Spinal cord (tissue), 10 donors: Measurements from ENCODE around the gene TLR7. TPM values are rescaled to one million over a fixed set of nuclear protein-coding genes. Genes with fewer than 3 reads are reported as not detected.
A peak's percentile ranks its signal among the peaks of the same experiment; 100 is the strongest.

Experiments used
- DNase-seq, 6 donors: peaks; one replicate each; pipeline versions ENCODE4 v3.0.0 to v3.0.0-alpha.2; 2013 to 2015; ENCODE audit warnings: low spot score in 6 of 6, low read depth in 4 of 6
- H3K27ac ChIP-seq: one replicate; pipeline ENCODE4 v1.5.1; 2013; ENCODE audit warnings: low read depth, low read length, control low read depth
- H3K27me3 ChIP-seq: one replicate; pipeline ENCODE4 v1.6.1; 2013; ENCODE audit warnings: low read length; ENCODE audit not compliant: control insufficient read depth, insufficient read depth
- H3K36me3 ChIP-seq: one replicate; pipeline ENCODE4 v1.6.1; 2013; ENCODE audit warnings: low read length; ENCODE audit not compliant: control insufficient read depth, insufficient read depth
- H3K4me1 ChIP-seq: one replicate; pipeline ENCODE4 v1.6.1; 2013; ENCODE audit warnings: low read length; ENCODE audit not compliant: control insufficient read depth, insufficient read depth
- H3K4me3 ChIP-seq: one replicate; pipeline ENCODE4 v1.5.1; 2013; ENCODE audit warnings: low read depth, low read length, control low read depth
- H3K9me3 ChIP-seq: one replicate; pipeline ENCODE4 v1.6.1; 2013; ENCODE audit warnings: low read length; ENCODE audit not compliant: control insufficient read depth, insufficient read depth
- WGBS: methylation state at CpG from one replicate; pipeline ENCODE4 v1.1.5; 2013; ENCODE audit warnings: missing lambda C conversion rate; ENCODE audit not compliant: insufficient coverage; 5-methylcytosine and 5-hydroxymethylcytosine counted together
- polyA plus RNA-seq, 2 donors: library from polyadenylated mRNA; unstranded; fragments of 120-200 nt; gene quantifications; one replicate each; pipeline ENCODE4 v1.2.1, GENCODE V29; 2013; ENCODE audit not compliant: insufficient read length in 2 of 2
- total RNA-seq, 2 donors: library from RNA; depleted of rRNA in 1 of 2; stranded (reverse); fragments of 120-200 nt in 1 of 2; fragments of >200 nt in 1 of 2; gene quantifications; one replicate each; pipeline versions ENCODE4 v1.2.3 to v1.2.4, GENCODE V29; 2013 to 2014
- donor health status: healthy.

TLR7 gene
- total and polyA plus RNA-seq, 4 donors = 1.6 to 7.3 (median 3.5) TPM

GRCh38 chrX:12886545-12886944 lies 19.7 kb downstream of the TLR7 start:
- DNase-seq = no peak
- no peaks in the 10 kb centered on the region for H3K36me3 ChIP-seq
- no peak overlapping the region for H3K4me3 ChIP-seq
- no peaks in the 10 kb centered on the region for H3K9me3 ChIP-seq
- no peak overlapping the region for H3K27ac ChIP-seq
- no peaks in the 10 kb centered on the region for H3K27me3 ChIP-seq
- no CpG with 5 or more reads among the region's 3 CpGs for whole genome bisulfite sequencing
- H3K4me1 ChIP-seq = no peaks in the 10 kb centered on the region

GRCh38 chrX:12887141-12887540 lies 20.3 kb downstream of the TLR7 start:
- H3K4me1 ChIP-seq = no peaks in the 10 kb centered on the region
- no CpG with 5 or more reads among the region's 2 CpGs for WGBS
- DNase-seq = no peak
- no peaks in the 10 kb centered on the region for H3K27me3 ChIP-seq
- no peak overlapping the region for H3K4me3 ChIP-seq
- H3K36me3 ChIP-seq = no peaks in the 10 kb centered on the region
- no peak overlapping the region for H3K27ac ChIP-seq
- H3K9me3 ChIP-seq = no peaks in the 10 kb centered on the region

- DNase-seq = no peak
- WGBS = 57% methylated on average over 3 of the region's 3 CpGs
- Histone ChIP-seq H3K4me1 (no peaks in the 10 kb centered on the region), H3K27ac (no peak overlapping the region), H3K9me3 (no peaks in the 10 kb centered on the region), H3K36me3 (no peaks in the 10 kb centered on the region), H3K27me3 (no peaks in the 10 kb centered on the region), H3K4me3 (no peak overlapping the region)
Measured at GRCh38 chrX:12887767-12888166, 20.9 kb downstream of the TLR7 start.

GRCh38 chrX:12890467-12890866 lies 23.6 kb downstream of the TLR7 start:
- H3K4me3 ChIP-seq = no peak overlapping the region
- H3K4me1 ChIP-seq = no peaks in the 10 kb centered on the region
- no peaks in the 10 kb centered on the region for H3K27me3 ChIP-seq
- no peak for DNase-seq
- WGBS = 68% methylated on average over 4 of the region's 5 CpGs
- H3K36me3 ChIP-seq = no peaks in the 10 kb centered on the region
- no peak overlapping the region for H3K27ac ChIP-seq
- H3K9me3 ChIP-seq = no peaks in the 10 kb centered on the region

- Histone ChIP-seq H3K27ac (no peak overlapping the region), H3K4me3 (no peak overlapping the region), H3K9me3 (no peaks in the 10 kb centered on the region), H3K27me3 (no peaks in the 10 kb centered on the region), H3K4me1 (no peaks in the 10 kb centered on the region), H3K36me3 (no peaks in the 10 kb centered on the region)
- 78% methylated on average over 1 of the region's 4 CpGs for WGBS
- no peak for DNase-seq
Measured at GRCh38 chrX:12891171-12891570, 24.3 kb downstream of the TLR7 start.

- Histone ChIP-seq H3K27ac (no peak overlapping the region), H3K4me3 (no peak overlapping the region), H3K4me1 (no peaks in the 10 kb centered on the region), H3K36me3 (no peaks in the 10 kb centered on the region), H3K27me3 (no peaks in the 10 kb centered on the region), H3K9me3 (no peaks in the 10 kb centered on the region)
- WGBS = no CpG with 5 or more reads among the region's 2 CpGs
- DNase-seq = no peak
Measured at GRCh38 chrX:12891915-12892506, 25.1 kb downstream of the TLR7 start.

GRCh38 chrX:12892716-12893115 lies 25.8 kb downstream of the TLR7 start:
- no peak for DNase-seq
- Histone ChIP-seq H3K4me3 (no peak overlapping the region), H3K9me3 (no peaks in the 10 kb centered on the region), H3K27me3 (no peaks in the 10 kb centered on the region), H3K4me1 (no peaks in the 10 kb centered on the region), H3K36me3 (no peaks in the 10 kb centered on the region), H3K27ac (no peak overlapping the region)
- 72% methylated on average over 2 of the region's 2 CpGs for WGBS

GRCh38 chrX:12894074-12895030 lies 27.5 kb downstream of the TLR7 start:
- H3K27ac ChIP-seq = no peak overlapping the region
- no peaks in the 10 kb centered on the region for H3K9me3 ChIP-seq
- no peaks in the 10 kb centered on the region for H3K36me3 ChIP-seq
- H3K4me3 ChIP-seq = no peak overlapping the region
- no peaks in the 10 kb centered on the region for H3K27me3 ChIP-seq
- WGBS = 51% methylated on average over 5 of the region's 12 CpGs
- H3K4me1 ChIP-seq = no peaks in the 10 kb centered on the region
- DNase-seq = peak in 4 of 6 donors; percentile 5 to 59 (median 28)

- no peak overlapping the region for H3K27ac ChIP-seq
- H3K27me3 ChIP-seq = no peaks in the 10 kb centered on the region
- no CpG with 5 or more reads among the region's 2 CpGs for WGBS
- H3K4me1 ChIP-seq = no peaks in the 10 kb centered on the region
- no peaks in the 10 kb centered on the region for H3K9me3 ChIP-seq
- no peak for DNase-seq
- H3K4me3 ChIP-seq = no peak overlapping the region
- no peaks in the 10 kb centered on the region for H3K36me3 ChIP-seq
Measured at GRCh38 chrX:12895866-12896265, 29.0 kb downstream of the TLR7 start.

GRCh38 chrX:12896935-12897334 lies 30.1 kb downstream of the TLR7 start:
- H3K36me3 ChIP-seq = no peaks in the 10 kb centered on the region
- no peaks in the 10 kb centered on the region for H3K4me1 ChIP-seq
- H3K9me3 ChIP-seq = no peaks in the 10 kb centered on the region
- 100% methylated on average over 2 of the region's 4 CpGs for WGBS
- no peak overlapping the region for H3K4me3 ChIP-seq
- H3K27me3 ChIP-seq = no peaks in the 10 kb centered on the region
- no peak for DNase-seq
- no peak overlapping the region for H3K27ac ChIP-seq
